Measurements from ENCODE around the gene CILP2.

Gene CILP2

DNA sequence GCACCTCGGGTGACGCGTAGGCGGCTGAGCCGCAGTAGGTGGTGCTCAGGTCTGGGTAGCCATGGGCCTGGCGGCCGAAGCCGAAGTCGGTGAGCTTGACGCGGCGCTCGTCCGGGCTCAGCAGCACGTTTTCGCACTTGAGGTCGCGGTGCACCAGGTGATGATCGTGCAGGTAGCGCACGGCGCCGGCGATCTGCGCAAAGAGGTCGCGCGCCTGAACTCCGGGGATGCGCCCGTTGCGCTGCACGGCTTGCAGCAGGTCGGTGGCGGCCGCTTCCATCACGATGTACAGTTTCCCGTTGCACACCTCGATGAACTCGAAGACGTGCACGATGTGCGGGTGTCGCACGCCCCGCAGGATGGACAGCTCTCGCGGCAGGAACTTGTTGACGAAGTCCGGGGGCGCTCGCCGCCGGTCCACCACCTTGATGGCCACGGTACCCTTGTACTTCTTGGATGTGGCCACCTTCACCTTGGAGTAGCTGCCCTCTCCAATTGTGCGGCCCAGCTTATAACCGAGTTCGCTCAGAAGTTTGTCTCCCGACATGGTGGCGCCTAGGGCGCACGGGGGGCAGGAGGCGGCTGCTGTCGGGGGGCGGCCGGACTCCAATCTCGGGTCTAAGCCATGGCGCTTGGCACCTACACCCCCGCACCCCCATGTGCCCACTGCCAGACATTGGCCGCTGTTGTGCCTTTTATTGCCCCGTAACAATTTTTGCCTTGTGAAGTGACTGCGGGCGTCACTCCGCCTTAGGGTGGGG is 23.0 kb upstream of the CILP2 start, which contains the start of gene TSSK6:
Gene TSSK6 (minus strand): TSS at position 668 of the 761 bp plus-strand sequence. CDS start 121 bp downstream, at position 547.
- in situ Hi-C loops (cut with MboI; ENCODE audit: low sequenced_read_pairs, unreplicated experiment) = no loop called here
- no peak for DNase-seq (ENCODE audit: low spot score)
- TF ChIP-seq, protein P1, sequence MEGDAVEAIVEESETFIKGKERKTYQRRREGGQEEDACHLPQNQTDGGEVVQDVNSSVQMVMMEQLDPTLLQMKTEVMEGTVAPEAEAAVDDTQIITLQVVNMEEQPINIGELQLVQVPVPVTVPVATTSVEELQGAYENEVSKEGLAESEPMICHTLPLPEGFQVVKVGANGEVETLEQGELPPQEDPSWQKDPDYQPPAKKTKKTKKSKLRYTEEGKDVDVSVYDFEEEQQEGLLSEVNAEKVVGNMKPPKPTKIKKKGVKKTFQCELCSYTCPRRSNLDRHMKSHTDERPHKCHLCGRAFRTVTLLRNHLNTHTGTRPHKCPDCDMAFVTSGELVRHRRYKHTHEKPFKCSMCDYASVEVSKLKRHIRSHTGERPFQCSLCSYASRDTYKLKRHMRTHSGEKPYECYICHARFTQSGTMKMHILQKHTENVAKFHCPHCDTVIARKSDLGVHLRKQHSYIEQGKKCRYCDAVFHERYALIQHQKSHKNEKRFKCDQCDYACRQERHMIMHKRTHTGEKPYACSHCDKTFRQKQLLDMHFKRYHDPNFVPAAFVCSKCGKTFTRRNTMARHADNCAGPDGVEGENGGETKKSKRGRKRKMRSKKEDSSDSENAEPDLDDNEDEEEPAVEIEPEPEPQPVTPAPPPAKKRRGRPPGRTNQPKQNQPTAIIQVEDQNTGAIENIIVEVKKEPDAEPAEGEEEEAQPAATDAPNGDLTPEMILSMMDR (IDR thresholded peaks at IDR 0.05; ENCODE audit: borderline replicate concordance, control extremely low read depth, extremely low read depth, insufficient read depth, missing control alignments) = no peak

DNA sequence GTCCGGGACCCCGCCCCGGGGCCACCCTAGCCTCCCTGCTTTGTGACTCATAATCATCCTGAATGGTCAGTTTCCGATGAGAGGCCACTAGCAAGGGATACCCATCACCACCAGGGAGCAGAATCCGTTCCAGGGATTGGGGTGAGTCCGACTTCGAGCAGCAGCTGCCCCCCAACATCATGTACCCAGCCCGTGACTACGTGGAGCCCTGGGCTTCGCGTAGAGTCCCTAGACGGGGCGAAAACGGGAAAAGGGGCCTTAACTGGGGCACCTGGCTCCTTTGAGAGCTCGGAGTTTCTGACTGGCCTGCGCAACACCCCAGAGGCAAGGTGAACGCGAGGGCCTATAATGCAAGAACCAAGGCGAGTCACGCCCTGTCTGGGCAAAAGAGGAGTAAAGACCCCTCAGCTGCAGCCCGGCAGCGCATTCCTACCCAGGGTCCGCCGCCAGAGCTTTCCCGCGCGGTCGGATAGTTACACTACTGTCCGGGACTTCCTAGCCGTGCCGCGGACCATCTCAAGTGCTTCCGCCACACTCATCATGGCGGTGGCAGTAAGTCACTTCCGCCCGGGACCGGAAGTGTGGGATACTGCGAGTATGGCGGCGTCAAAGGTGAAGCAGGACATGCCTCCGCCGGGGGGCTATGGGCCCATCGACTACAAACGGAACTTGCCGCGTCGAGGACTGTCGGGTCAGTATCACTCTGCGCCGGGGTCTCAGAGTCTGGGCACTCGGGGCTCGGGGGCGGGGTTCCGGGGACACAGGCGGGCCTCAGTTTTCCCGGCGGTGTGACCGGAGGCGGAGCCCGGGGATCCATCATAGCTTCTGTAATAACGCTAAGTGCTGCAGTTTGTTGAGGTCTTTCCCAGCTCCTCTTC is 22.2 kb upstream of the CILP2 start, which contains the start of gene NDUFA13:
Gene NDUFA13 (plus strand): TSS at position 584 of the 878 bp plus-strand sequence. CDS start 14 bp downstream, at position 598.
- in situ Hi-C loops (cut with MboI; ENCODE audit: low sequenced_read_pairs, unreplicated experiment) = no loop called here
- peak; percentile 96 for DNase-seq (ENCODE audit: low spot score)
- TF ChIP-seq, protein P1 (IDR thresholded peaks at IDR 0.05; ENCODE audit: borderline replicate concordance, control extremely low read depth, extremely low read depth, insufficient read depth, missing control alignments) = no peak

DNA sequence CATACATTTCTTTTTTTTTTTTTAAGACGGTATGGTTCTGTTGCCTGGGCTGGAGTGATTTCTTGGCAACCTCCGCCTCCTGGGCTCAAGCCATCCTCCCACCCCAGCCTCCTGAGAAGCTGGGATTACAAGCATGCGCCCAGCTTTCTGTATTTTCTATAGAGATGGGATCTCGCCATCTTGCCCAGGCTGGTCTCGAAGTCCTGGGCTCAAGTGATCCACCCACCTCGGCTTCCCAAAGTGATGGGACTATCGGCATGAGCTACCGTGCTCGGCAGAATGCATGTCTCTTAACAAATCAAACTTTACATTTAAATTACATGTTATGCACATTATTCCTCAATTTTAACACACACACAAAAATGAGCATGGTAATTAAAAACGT is 20.8 kb upstream of the CILP2 start:
- no peak for DNase-seq (ENCODE audit: low spot score)
- TF ChIP-seq, protein P1 (IDR thresholded peaks at IDR 0.05; ENCODE audit: borderline replicate concordance, control extremely low read depth, extremely low read depth, insufficient read depth, missing control alignments) = no peak
- in situ Hi-C loops (cut with MboI; ENCODE audit: low sequenced_read_pairs, unreplicated experiment) = no loop called here

DNA sequence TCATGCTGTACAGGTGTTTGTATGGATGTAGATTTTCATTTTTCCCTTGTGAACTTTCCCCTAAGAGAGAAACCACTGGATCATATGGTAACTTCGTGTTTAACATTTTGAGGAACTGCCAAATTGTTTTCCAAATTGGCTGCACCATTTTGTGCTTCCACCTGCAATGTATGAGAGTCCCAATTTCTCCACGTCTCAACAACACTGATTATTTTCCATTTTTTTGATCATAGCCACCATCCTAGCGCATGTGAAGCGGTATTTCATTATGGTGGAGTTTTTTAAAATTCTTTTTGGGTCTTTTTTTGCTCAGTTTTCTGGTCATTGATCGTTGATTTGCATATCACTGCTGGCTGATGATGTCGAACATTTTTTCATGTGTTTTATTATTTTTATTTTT is 17.1 kb upstream of the CILP2 start:
- TF ChIP-seq, protein P1 (IDR thresholded peaks at IDR 0.05; ENCODE audit: borderline replicate concordance, control extremely low read depth, extremely low read depth, insufficient read depth, missing control alignments) = no peak
- no peak for DNase-seq (ENCODE audit: low spot score)
- in situ Hi-C loops (cut with MboI; ENCODE audit: low sequenced_read_pairs, unreplicated experiment) = no loop called here

DNA sequence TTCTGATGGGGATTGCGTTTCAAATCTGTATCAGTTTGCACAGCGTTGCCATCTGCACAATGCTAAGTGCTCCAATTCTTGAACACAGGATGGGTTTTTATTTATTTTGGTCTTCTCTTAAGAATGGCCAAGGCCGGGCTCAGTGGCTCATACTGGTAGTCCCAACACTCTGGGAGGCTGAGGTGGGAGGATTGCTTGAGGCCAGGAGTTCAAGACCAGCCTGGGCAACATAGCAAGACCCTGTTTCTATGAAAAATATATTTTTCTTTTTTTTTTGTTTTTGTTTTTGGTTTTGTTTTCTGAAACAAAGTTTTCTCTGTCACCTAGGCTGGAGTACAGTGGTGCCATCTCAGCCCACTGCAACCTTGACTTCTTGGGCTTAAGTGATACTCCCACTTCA is 14.9 kb upstream of the CILP2 start:
- TF ChIP-seq, protein P1 (IDR thresholded peaks at IDR 0.05; ENCODE audit: borderline replicate concordance, control extremely low read depth, extremely low read depth, insufficient read depth, missing control alignments) = no peak
- in situ Hi-C loops (cut with MboI; ENCODE audit: low sequenced_read_pairs, unreplicated experiment) = no loop called here
- no peak for DNase-seq (ENCODE audit: low spot score)

DNA sequence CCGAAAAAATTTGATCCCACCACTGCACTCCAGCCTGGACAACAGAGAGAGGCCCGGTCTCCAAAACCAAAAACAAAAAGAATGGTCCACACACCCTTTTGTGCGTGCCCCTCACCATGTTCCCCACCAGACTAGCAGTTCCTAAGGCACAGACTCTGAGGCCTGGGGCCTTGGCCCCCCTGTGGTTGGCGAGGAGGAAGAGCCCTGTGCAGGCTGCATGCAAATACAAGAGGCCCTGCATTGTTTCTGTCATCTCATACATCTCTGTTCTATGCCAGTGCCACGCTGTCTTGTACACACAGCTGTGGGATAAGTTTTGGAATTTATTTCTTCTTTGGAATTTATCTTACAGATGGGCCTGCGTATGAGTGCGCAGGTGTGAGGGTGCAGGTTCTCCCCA is 14.0 kb upstream of the CILP2 start:
- in situ Hi-C loops (cut with MboI; ENCODE audit: low sequenced_read_pairs, unreplicated experiment) = no loop called here
- TF ChIP-seq, protein P1 (IDR thresholded peaks at IDR 0.05; ENCODE audit: borderline replicate concordance, control extremely low read depth, extremely low read depth, insufficient read depth, missing control alignments) = no peak
- DNase-seq (ENCODE audit: low spot score) = no peak

Measured in GM13976 (cell line).